HCT116 (cell line): ENCODE results near the gene AP5M1. TPM values are rescaled to one million over a fixed set of nuclear protein-coding genes. Genes with fewer than 3 reads are reported as not detected.

Source experiments
- ATAC-seq: fragments of 200-7000 bp; cut with Tn5 transposase; 2 replicates; pipeline ENCODE4 v1.9.1; 2020; ENCODE audit warnings: mild to moderate bottlenecking, moderate library complexity
- BruUV-seq: library from RNA; stranded (reverse); fragments of 400-500 nt; replicated peaks from 2 replicates; lab custom pipeline; 2021; lab: Mats Ljungman, UMichigan
- CTCF ChIA-PET: fragments of 300-600 bp; sonication (Branson Sonifier 250); formaldehyde crosslinking; loops from one replicate; lab custom pipeline; 2021; ENCODE audit warnings: antibody characterized with exemption; lab: Charles Lee
- POLR2A ChIA-PET: fragments of 300-600, 350-600 bp; sonication (Branson Sonifier 250); formaldehyde crosslinking; loops from one replicate; lab custom pipeline; 2021; ENCODE audit warnings: antibody characterized with exemption; lab: Charles Lee
- RAD21 ChIA-PET, 2 experiments: fragments of 300-600 bp; sonication (Branson Sonifier 250); formaldehyde crosslinking; loops; one replicate each; lab custom pipeline; 2023; ENCODE audit warnings: low total read pairs in 2 of 2; ENCODE audit not compliant: uncharacterized antibody in 2 of 2, unreplicated experiment in 2 of 2, low non-redundant PET in 1 of 2; lab: Charles Lee
- DNase-seq: peaks from one replicate; pipeline ENCODE4 v3.0.0-alpha.2; 2010; ENCODE audit warnings: low read depth, low spot score
- H2AFZ ChIP-seq: fragments of 200-600 bp; shearing (Covaris generic), sonication (generic); 2 replicates; pipeline ENCODE4 v1.6.1; 2017; ENCODE audit warnings: low read depth, mixed run types, mixed read lengths, antibody characterized with exemption, low read length; ENCODE audit not compliant: poor library complexity, severe bottlenecking
- H3K27ac ChIP-seq: 2 replicates; pipeline ENCODE4 v1.5.1; 2012; ENCODE audit warnings: low read depth, low read length
- H3K27me3 ChIP-seq: fragments of 200-600 bp; sonication (generic); 2 replicates; pipeline ENCODE4 v1.6.1; 2016; ENCODE audit warnings: mixed run types, low read length, mixed read lengths; ENCODE audit not compliant: insufficient read depth
- H3K36me3 ChIP-seq, 2 experiments: fragments of 200-500 bp in 1 of 2; fragments of 200-600 bp in 1 of 2; sonication (Bioruptor generic) in 1 of 2; sonication (generic) in 1 of 2; 2 replicates each; pipeline versions ENCODE4 v1.5.1 to v1.6.1; 2014 to 2016; ENCODE audit warnings: low read length in 2 of 2, inconsistent platforms in 1 of 2, mixed read lengths in 1 of 2, mixed run types in 1 of 2; ENCODE audit not compliant: insufficient read depth in 2 of 2, control insufficient read depth in 1 of 2
- H3K4me1 ChIP-seq, 2 experiments: fragments of 200-600 bp in 1 of 2; sonication (generic) in 1 of 2; 2 replicates each; pipeline versions ENCODE4 v1.5.1 to v1.6.1; 2012 to 2017; ENCODE audit warnings: low read length in 2 of 2, inconsistent platforms in 1 of 2, mild to moderate bottlenecking in 1 of 2, mixed read lengths in 1 of 2, mixed run types in 1 of 2, moderate library complexity in 1 of 2; ENCODE audit not compliant: insufficient read depth in 2 of 2, control insufficient read depth in 1 of 2
- H3K4me2 ChIP-seq: fragments of 200-600 bp; sonication (generic); 2 replicates; pipeline ENCODE4 v1.6.1; 2017; ENCODE audit warnings: mixed run types, low read length, mixed read lengths
- H3K4me3 ChIP-seq, 2 experiments: fragments of 200-600 bp in 1 of 2; sonication (generic) in 1 of 2; replicated peaks in 1 of 2; 2 replicates each; pipeline ENCODE4 v1.5.1; 2011 to 2016; ENCODE audit warnings: low read length in 2 of 2, control low read depth in 1 of 2, low read depth in 1 of 2, mild to moderate bottlenecking in 1 of 2, mixed read lengths in 1 of 2, mixed run types in 1 of 2
- H3K79me2 ChIP-seq: fragments of 200-600 bp; sonication (generic); 2 replicates; pipeline ENCODE4 v1.6.1; 2017; ENCODE audit warnings: mild to moderate bottlenecking, mixed run types, low read length, moderate library complexity, mixed read lengths; ENCODE audit not compliant: insufficient read depth
- H3K9ac ChIP-seq: fragments of 200-600 bp; sonication (generic); 2 replicates; pipeline ENCODE4 v1.6.1; 2016; ENCODE audit warnings: low read length, mixed read lengths
- H3K9me2 ChIP-seq: fragments of 200-600 bp; sonication (generic), shearing (Covaris generic); 2 replicates; pipeline ENCODE4 v1.6.1; 2017; ENCODE audit warnings: mixed run types, mild to moderate bottlenecking, moderate library complexity; ENCODE audit not compliant: insufficient read depth
- H3K9me3 ChIP-seq, 2 experiments: fragments of 200-500 bp in 1 of 2; fragments of 200-600 bp in 1 of 2; sonication (Bioruptor generic) in 1 of 2; sonication (generic) in 1 of 2; 2 replicates each; pipeline ENCODE4 v1.6.1; 2014 to 2017; ENCODE audit warnings: low read length in 2 of 2, mixed read lengths in 2 of 2, inconsistent platforms in 1 of 2, low read depth in 1 of 2, mild to moderate bottlenecking in 1 of 2, mixed run types in 1 of 2, moderate library complexity in 1 of 2; ENCODE audit not compliant: control insufficient read depth in 1 of 2, insufficient read depth in 1 of 2
- H4K20me1 ChIP-seq: fragments of 200-600 bp; sonication (generic), shearing (Covaris generic); 2 replicates; pipeline ENCODE4 v1.6.1; 2017; ENCODE audit warnings: mixed run types, mild to moderate bottlenecking, moderate library complexity; ENCODE audit not compliant: insufficient read depth
- CBX3 ChIP-seq: IDR thresholded peaks from 2 replicates; pipeline ENCODE4 v1.6.1; 2012; ENCODE audit warnings: low read depth
- CTCF ChIP-seq, 3 experiments: fragments of 200-600 bp in 1 of 3; sonication (generic) in 1 of 3; IDR thresholded peaks in 2 of 3; conservative IDR thresholded peaks in 1 of 3; 2 replicates each; pipeline ENCODE4 v1.5.1; 2012 to 2017; ENCODE audit warnings: low read depth in 2 of 3, low read length in 2 of 3, antibody characterized with exemption in 1 of 3, borderline replicate concordance in 1 of 3, control low read depth in 1 of 3, mild to moderate bottlenecking in 1 of 3, mixed read lengths in 1 of 3, mixed run types in 1 of 3, moderate library complexity in 1 of 3; ENCODE audit not compliant: insufficient read depth in 1 of 3
- EGR1 ChIP-seq: IDR thresholded peaks from 2 replicates; pipeline ENCODE4 v1.6.1; 2012; ENCODE audit warnings: low read depth
- ELF1 ChIP-seq: IDR thresholded peaks from 2 replicates; pipeline ENCODE4 v1.6.1; 2012; ENCODE audit warnings: low read depth, borderline replicate concordance
- EZH2 ChIP-seq: fragments of 200-600 bp; sonication (generic); IDR thresholded peaks from 2 replicates; pipeline ENCODE4 v1.6.1; 2017; ENCODE audit warnings: antibody characterized with exemption, mixed run types
- EZH2phosphoT487 ChIP-seq: fragments of 200-600 bp; IDR thresholded peaks from 2 replicates; pipeline ENCODE4 v1.6.1; 2018; ENCODE audit warnings: antibody characterized with exemption, borderline replicate concordance
- JUND ChIP-seq: IDR thresholded peaks from 2 replicates; pipeline ENCODE4 v1.6.1; 2012
- MAX ChIP-seq: IDR thresholded peaks from 2 replicates; pipeline ENCODE4 v1.6.1; 2012
- RAD21 ChIP-seq: IDR thresholded peaks from 2 replicates; pipeline ENCODE4 v1.6.1; 2012; ENCODE audit warnings: low read depth, mild to moderate bottlenecking
- REST ChIP-seq: IDR thresholded peaks from 2 replicates; pipeline ENCODE4 v1.6.1; 2012; ENCODE audit warnings: low read depth
- SIN3A ChIP-seq: IDR thresholded peaks from 2 replicates; pipeline ENCODE4 v1.6.1; 2012; ENCODE audit warnings: low read depth
- ZBTB33 ChIP-seq: IDR thresholded peaks from 2 replicates; pipeline ENCODE4 v1.6.1; 2011; ENCODE audit warnings: mild to moderate bottlenecking, low read length, moderate library complexity; ENCODE audit not compliant: insufficient replicate concordance; ENCODE audit errors: extremely low read depth
- ZNF274 ChIP-seq: fragments of 200-500 bp; sonication (Bioruptor generic); IDR thresholded peaks from 2 replicates; pipeline ENCODE4 v1.6.1; 2014; ENCODE audit warnings: mild to moderate bottlenecking, low read depth, low read length, inconsistent platforms
- intact Hi-C: fragments of 100-400 bp; cut with micrococcal nuclease; formaldehyde crosslinking; loops from 2 replicates; pipeline ENCODE4 v1.10.0; 2022
- total RNA-seq: library from RNA; stranded (reverse); gene quantifications from one replicate; pipeline ENCODE4 v1.2.1, GENCODE V29; 2021; ENCODE audit not compliant: unreplicated experiment

AP5M1 gene
- total RNA-seq, 1 experiment from 2014 or later, result 25.3 TPM

GRCh38 chr14:57314396-57315089 lies 45.8 kb downstream of the AP5M1 start:
- intact Hi-C loops, result loop anchor here (5.0 kb wide), 1 partner anchor 652 kb away; no protein-coding TSS in a partner anchor
- no peak overlapping the region for H2AFZ ChIP-seq
- no peaks in the 10 kb centered on the region for H4K20me1 ChIP-seq
- DNase-seq, result no peak
- no peak overlapping the region for H3K4me3 ChIP-seq
- H3K27me3 ChIP-seq, result peaks cover 6% of the 10 kb centered on the region; the same call in 1 of the 2 replicates
- no peak overlapping the region for H3K27ac ChIP-seq
- POLR2A ChIA-PET, result no interaction called here
- RAD21 ChIA-PET, result no interaction called here
- no peak overlapping the region for H3K9ac ChIP-seq
- H3K4me1 ChIP-seq, result no peaks in the 10 kb centered on the region
- H3K79me2 ChIP-seq, result no peaks in the 10 kb centered on the region
- no peaks in the 10 kb centered on the region for H3K9me3 ChIP-seq
- ATAC-seq, result no peak
- H3K4me2 ChIP-seq, result no peak overlapping the region
- H3K36me3 ChIP-seq, result no peaks in the 10 kb centered on the region
- no TSS peak for BruUV-seq
- no peaks in the 10 kb centered on the region for H3K9me2 ChIP-seq
- TF ChIP-seq SIN3A (no peak), CTCF (IDR thresholded peaks at IDR 0.05 in 2 of 3, conservative IDR thresholded peaks at IDR 0.05 in 1 of 3; ENCODE audit: borderline replicate concordance in 1 of 3, insufficient read depth in 1 of 3, low read depth in 2 of 3, low read length in 2 of 3) (no peak), MAX (no peak), RAD21 (no peak), ZNF274 (no peak), REST (no peak), ZBTB33 (no peak), CBX3 (no peak), ELF1 (no peak), JUND (no peak), EZH2phosphoT487 (no peak), EZH2 (no peak), EGR1 (no peak)
- CTCF ChIA-PET, result interaction anchor here (1.0 to 3.4 kb wide), 3 partner anchors 13 to 823 kb away, joined by 3 to 43 read pairs (median 4); no protein-coding TSS in a partner anchor
